ENCODE results near the gene TRAPPC12.
A peak's percentile ranks its signal among the peaks of the same experiment; 100 is the strongest.

The TRAPPC12 gene

DNA sequence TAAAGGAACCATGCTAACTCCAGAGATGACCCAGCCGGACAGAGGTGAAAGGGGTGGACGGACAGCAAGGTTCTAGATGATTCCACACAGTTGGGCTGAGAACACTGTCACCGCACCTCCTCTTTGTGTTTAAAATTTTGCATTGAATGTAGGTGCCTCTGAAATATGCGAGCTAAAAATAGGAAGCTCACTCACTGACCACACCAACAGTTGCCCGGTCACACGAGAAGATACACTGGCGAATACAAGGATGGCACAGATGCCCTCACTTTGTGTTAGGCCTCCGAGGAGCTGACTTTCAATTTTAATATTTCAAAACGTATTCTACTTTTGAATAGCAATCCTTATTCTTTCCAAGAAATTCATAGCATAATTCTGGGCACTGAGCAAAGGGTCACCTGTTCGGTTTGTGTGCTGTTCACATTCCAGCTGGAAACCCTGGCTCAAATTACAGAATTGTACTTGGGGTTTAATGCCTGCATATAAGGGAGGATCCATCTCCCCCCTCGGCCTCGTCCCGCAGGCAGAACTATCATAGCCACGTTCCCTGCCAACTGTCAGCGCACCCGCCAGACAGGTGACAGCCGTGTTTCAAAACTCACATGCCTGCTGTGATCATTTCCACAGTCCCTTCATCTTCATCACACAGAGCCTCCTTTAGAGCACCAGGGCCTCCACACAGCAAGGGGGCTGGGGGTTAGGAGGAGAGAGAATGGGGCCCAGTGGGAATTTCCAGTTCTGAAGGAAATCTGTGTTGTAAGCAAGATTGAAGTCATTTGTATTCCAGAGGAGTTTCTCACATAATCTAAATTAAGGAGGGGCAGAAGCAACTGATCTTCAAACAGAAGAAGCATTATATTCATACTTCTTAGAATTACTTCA is 91.6 kb downstream of the TRAPPC12 start:
- no peak for DNase-seq

DNA sequence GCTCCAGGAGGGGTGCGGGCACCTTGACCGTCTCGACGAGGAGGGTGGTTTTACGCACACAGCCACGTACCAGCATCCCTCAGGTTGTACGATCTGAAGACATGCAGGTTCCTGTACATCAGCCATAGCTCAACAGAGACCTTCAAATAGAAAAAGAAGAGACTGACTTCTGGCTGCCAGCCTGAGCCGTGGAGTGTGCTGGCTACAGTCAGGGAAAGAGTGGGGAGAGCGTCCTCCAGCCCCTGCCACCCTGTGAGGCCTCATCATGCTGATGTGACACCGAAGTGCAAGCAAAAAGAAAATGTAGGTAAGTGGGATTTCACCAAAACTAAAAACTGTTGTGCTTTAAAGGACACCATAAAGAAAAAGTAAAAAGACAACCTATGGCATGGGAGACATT is 92.8 kb downstream of the TRAPPC12 start:
- DNase-seq = no peak

DNA sequence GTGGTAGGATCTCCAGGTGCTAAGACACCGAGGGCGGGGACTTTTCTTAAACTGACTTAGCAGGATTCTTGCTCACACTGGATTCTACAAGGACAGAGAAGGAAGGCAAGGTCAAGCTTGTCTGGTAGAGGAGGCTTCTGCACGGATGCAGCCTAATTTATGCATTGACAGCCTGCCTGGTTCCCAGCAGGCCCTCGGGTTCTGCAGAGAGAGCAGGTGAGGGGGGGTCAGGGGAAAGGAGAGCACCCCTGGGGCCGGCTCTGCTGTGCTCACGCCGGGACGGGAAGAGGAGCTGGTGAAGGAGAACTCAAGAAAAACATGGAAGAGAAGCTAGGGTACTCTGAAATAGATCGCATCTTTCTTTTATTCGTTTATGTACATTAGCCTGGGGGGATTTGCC is 93.5 kb downstream of the TRAPPC12 start:
- DNase-seq = no peak

DNA sequence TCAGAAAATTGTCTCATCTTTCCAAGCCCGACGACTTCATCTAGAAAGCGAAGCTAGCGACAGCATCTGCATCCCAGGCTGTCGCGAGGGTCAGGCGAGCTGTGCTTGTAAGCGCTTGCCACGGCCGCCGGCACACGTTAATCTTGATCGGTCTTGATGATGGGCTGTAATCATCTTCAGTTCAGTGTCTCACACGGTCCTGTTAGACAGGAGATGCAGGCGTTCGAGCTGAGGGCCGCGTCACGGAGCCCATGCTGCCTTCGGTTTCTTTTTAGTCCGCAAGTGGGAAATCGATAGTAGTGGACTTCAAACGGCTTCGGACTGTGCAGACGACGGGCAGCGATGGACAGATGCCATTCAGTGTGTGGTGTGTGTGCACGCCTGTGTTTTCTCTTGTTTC is 96.3 kb downstream of the TRAPPC12 start:
- DNase-seq = no peak

- DNase-seq = no peak
These were observed 97.0 kb downstream of the TRAPPC12 start for GRCh38 chr2:3476321-3476984.

GRCh38 chr2:3476985-3477327 is 97.5 kb downstream of the TRAPPC12 start:
- no peak for DNase-seq

DNA sequence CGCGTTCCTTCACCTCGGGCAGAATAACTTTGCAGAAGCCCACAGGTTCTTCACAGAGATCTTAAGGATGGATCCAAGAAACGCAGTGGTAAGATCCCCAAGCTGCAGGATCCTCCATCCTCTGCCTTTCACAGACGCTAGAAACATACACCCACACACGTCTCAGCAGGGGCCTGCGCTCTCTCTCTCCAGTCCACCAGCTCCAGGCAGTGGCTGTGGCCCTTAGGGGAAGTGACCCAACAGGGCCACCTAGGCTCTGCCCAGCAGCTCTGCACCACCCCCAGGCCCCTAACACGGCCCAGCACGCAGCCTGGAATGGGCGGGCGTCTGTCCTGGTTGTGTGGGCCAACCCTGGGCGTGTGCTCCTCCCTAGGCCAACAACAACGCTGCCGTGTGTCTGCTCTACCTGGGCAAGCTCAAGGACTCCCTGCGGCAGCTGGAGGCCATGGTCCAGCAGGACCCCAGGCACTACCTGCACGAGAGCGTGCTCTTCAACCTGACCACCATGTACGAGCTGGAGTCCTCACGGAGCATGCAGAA is 99.4 kb downstream of the TRAPPC12 start:
- DNase-seq = no peak

DNA sequence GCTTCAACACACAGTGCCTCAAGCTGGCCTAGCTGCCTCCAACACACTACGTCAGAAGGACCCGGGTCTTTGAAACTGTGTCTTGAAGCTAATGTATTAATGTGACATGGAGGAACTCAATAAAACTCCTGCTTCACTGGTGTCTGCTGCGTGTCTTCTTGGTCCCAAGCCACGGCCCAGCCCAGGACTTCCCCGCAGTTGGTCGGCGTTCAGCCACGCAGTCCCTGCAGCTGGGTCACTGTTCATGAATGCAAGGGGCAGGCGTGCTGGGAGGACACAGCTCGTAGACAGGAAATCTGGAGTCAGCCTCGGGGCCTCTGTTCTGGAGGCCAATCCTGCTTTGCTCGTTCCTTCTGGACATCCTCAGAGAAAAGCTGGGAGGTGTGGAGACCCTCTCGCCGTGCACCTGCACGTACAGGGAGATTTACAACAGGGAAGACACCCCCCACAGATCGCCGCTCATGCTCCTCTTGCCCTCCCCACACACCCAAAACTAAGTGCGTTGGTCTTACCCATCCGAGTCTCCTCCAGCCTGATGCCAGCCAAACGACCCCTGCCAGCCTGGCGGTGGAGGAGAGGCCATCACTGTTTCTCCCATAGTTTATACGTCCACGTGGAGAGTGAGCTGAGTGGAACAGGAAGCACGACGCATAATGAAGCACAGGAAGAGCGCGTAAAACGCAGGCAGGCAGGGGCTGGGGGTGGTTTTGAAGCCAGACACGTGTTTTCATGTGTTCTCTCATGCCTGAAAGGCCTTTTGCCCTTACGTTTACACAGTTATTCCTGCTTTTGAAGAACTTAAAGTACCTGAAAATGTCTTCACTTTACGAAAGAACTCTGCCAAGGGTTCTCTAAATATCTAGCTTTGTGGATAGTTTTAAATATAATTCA is 100.2 kb downstream of the TRAPPC12 start:
- DNase-seq = no peak

DNA sequence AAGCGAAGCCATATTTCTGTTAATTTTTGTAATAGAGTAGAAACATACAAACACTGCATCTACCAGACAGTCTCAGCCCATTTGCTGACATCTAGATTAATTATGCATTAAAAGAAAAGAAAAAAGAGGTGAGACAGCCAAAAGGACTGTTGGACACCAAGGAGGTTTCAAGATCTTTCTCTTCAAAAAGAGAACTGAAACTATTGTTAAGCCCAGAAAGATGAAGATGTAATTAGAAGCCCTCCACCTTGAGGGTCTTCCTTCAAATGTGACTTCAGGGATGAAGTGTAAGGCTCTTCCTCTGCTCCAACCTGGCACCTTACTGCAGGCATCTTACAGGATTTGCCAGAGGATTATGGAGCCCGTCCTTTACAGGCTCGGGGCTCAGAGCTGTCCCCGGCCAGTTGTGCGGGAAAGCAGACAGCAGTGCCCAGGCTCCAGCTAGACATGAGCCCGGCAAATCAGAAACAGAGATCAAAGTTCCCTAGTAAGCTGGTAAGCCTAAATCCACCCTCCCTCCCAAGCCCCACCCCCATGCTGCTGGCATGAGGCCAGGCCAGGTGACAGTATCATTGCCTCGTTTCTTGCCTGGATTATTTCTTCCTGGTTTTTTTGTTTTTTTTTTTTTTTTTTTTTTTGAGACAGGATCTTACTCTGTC is 101.0 kb downstream of the TRAPPC12 start:
- DNase-seq = no peak

GRCh38 chr2:3481011-3481400 is 101.5 kb downstream of the TRAPPC12 start:
- no peak for DNase-seq

DNA sequence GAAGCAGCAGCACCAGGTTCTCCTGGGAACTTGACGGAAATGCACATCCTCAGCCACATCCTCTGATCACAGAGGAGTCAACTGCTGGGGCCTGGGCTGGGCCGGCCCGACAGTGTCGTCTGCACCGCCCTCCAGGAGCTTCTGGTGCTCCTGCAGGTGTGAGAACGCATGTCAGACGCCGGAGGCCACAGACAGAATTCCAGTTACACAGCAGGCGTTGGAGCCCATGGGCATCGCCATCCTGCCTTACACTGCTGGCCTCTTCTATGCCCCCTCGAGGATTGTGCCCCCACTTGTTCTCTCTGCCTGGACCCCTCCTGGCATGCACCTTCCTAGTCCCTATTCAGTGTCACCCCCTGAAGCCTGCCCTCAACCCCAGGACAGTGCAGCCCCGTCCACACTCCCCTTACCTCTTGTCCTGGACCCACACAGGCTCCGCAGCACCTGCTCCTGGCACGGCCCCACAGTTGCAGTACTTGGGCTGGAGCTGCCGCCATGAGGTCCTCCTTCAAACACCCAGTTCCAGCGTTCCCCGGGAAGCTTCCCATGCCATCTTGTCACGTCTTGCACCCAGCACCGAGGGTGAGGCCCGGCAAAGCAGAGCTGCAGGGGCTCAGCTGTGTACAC is 102.4 kb downstream of the TRAPPC12 start:
- DNase-seq = no peak

GRCh38 chr2:3482363-3482821 is 102.9 kb downstream of the TRAPPC12 start:
- DNase-seq = no peak

GRCh38 chr2:3483227-3483985 is 103.9 kb downstream of the TRAPPC12 start:
- DNase-seq = no peak

GRCh38 chr2:3483986-3484960 is 104.8 kb downstream of the TRAPPC12 start:
- DNase-seq = no peak

DNA sequence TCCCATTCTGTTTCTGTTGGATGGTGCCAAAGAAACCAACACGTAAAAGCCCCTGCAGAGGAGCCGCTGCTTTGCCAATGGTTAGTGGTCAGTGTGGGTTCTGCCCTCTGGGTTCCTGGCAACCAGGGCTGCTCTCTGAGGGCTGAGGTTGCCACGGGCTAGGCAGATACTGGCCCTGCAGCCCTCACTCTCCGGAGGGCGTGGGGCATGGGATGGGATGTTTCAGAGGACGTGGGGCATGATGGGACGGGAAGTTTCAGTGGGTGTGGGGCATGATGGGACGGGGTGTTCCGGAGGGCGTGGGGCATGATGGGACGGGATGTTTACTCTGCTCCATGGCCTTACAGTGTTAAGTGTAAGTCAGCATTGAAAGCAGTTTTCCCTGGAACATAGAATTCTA is 105.7 kb downstream of the TRAPPC12 start:
- DNase-seq = peak; percentile 29

GRCh38 chr2:3486047-3487027 is 106.8 kb downstream of the TRAPPC12 start:
- DNase-seq = peak; percentile 37

- peak; percentile 43 for DNase-seq
These were observed 107.5 kb downstream of the TRAPPC12 start for GRCh38 chr2:3487028-3487425.

- peak; percentile 41 for DNase-seq
These were observed 107.9 kb downstream of the TRAPPC12 start for GRCh38 chr2:3487432-3487831.
